ENCODE results near the gene CD38.

DNA sequence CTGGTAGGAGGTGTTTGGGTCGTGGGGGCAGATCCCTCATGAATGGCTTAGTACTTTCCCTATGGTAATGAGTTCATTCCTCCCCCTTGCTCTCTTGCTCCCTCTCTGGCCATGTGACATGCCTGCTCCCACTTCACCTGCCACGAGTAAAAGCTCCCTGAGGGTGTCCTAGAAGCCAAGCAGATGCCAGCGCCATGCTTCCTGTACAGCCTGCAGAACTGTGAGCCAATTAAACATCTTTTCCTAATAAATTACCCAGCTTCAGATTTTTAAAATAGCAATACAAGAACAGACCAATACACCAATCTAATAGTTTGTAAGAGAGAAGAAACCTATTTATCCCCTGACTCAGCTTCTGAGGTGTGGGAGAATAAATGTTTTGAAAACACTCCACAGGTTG is 99.9 kb downstream of the CD38 start:
- TF ChIP-seq, protein P1, sequence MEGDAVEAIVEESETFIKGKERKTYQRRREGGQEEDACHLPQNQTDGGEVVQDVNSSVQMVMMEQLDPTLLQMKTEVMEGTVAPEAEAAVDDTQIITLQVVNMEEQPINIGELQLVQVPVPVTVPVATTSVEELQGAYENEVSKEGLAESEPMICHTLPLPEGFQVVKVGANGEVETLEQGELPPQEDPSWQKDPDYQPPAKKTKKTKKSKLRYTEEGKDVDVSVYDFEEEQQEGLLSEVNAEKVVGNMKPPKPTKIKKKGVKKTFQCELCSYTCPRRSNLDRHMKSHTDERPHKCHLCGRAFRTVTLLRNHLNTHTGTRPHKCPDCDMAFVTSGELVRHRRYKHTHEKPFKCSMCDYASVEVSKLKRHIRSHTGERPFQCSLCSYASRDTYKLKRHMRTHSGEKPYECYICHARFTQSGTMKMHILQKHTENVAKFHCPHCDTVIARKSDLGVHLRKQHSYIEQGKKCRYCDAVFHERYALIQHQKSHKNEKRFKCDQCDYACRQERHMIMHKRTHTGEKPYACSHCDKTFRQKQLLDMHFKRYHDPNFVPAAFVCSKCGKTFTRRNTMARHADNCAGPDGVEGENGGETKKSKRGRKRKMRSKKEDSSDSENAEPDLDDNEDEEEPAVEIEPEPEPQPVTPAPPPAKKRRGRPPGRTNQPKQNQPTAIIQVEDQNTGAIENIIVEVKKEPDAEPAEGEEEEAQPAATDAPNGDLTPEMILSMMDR (IDR thresholded peaks at IDR 0.05; ENCODE audit: insufficient read depth, low read depth, low read length) = no peak
- TF ChIP-seq EZH2 (IDR thresholded peaks at IDR 0.05; ENCODE audit: insufficient read depth, low read length) = no peak

Data from astrocyte (in vitro differentiated cells and primary cell).